Stomach (tissue), 9 donors: ENCODE results near the gene HAUS5. TPM values are rescaled to one million over a fixed set of nuclear protein-coding genes. Genes with fewer than 3 reads are reported as not detected.
A peak's percentile ranks its signal among the peaks of the same experiment; 100 is the strongest.
"Not testable (repeated sequence)": the region's sequence is repeated elsewhere in the genome, so short reads cannot be mapped to it uniquely, and the experiment has no call there.

Experiments
- DNase-seq, 2 donors: peaks; one replicate each; pipeline versions ENCODE4 v3.0.0 to v3.0.0-alpha.2; 2013 to 2019
- H3K27ac ChIP-seq, 5 donors: fragments of 200-600 bp in 4 of 5; sonication (generic) in 4 of 5; one replicate each; pipeline ENCODE4 v1.5.1; 2013 to 2019; ENCODE audit warnings: mild to moderate bottlenecking in 1 of 5, moderate library complexity in 1 of 5
- H3K27me3 ChIP-seq, 3 donors: fragments of 200-600 bp; sonication (generic); one replicate each; pipeline ENCODE4 v1.5.1; 2017 to 2019; ENCODE audit warnings: mixed run types in 1 of 3
- H3K36me3 ChIP-seq, 4 donors: fragments of 200-600 bp; sonication (generic); 1 replicate in 3 of 4; 2 replicates in 1 of 4; pipeline ENCODE4 v1.5.1; 2016 to 2019
- H3K4me1 ChIP-seq, 4 donors: fragments of 200-600 bp; sonication (generic); one replicate each; pipeline ENCODE4 v1.5.1; 2016 to 2019
- H3K4me3 ChIP-seq, 4 donors: fragments of 200-600 bp; sonication (generic) in 3 of 4; one replicate each; pipeline ENCODE4 v1.5.1; 2016 to 2019; ENCODE audit warnings: mild to moderate bottlenecking in 1 of 4
- H3K9me3 ChIP-seq, 4 donors: fragments of 200-600 bp; sonication (generic); one replicate each; pipeline ENCODE4 v1.5.1; 2016 to 2019
- CTCF ChIP-seq, 7 experiments: fragments of 450-650 bp in 4 of 7; fragments of 200-600 bp in 3 of 7; sonication (generic) in 3 of 7; IDR thresholded peaks; one replicate each; pipeline ENCODE4 v1.5.1; 2016 to 2019; ENCODE audit warnings: antibody characterized with exemption in 7 of 7, control low read depth in 2 of 7, mild to moderate bottlenecking in 1 of 7
- EP300 ChIP-seq: sonication (generic); formaldehyde crosslinking; IDR thresholded peaks from one replicate; pipeline ENCODE4 v1.6.1; 2017; ENCODE audit warnings: antibody characterized with exemption
- POLR2A ChIP-seq, 4 donors: fragments of 450-650 bp; IDR thresholded peaks; one replicate each; pipeline ENCODE4 v1.6.1; 2016; ENCODE audit warnings: antibody characterized with exemption in 4 of 4, control low read depth in 2 of 4, mild to moderate bottlenecking in 1 of 4, moderate library complexity in 1 of 4
- POLR2AphosphoS5 ChIP-seq, 3 donors: sonication (generic); formaldehyde crosslinking; IDR thresholded peaks; one replicate each; pipeline ENCODE4 v1.6.1; 2016; ENCODE audit warnings: antibody characterized with exemption in 3 of 3
- WGBS, 5 donors: extraction: QIAGEN DNeasy Blood & Tissue Kit in 3 of 5; methylation state at CpG; one replicate each; pipeline versions ENCODE4 v1.1.5 to v1.1.7; 2013 to 2018; 5-methylcytosine and 5-hydroxymethylcytosine counted together
- intact Hi-C: fragments of 100-400 bp; cut with DNase I; formaldehyde crosslinking; loops from one replicate; pipeline ENCODE4 v1.15.1; 2023; ENCODE audit warnings: low total_unique reads
- polyA plus RNA-seq, 3 donors: library from polyadenylated mRNA; stranded (reverse); fragments of 200-250 nt; gene quantifications; one replicate each; pipeline ENCODE4 v1.2.3, GENCODE V29; 2013
- total RNA-seq, 5 donors: library from RNA; depleted of rRNA; stranded (reverse); fragments of >200 nt; gene quantifications; one replicate each; pipeline versions ENCODE4 v1.1.0 to v1.2.3, GENCODE V29; 2014 to 2016
- donor health status: healthy with polysubstance abuse.
- donor health status: Bipolar disorder and iron deficiency.
- donor health status: healthy.

The HAUS5 gene
- total and polyA plus RNA-seq, 8 donors: 4.1 to 23.2 (median 5.1) TPM

DNA sequence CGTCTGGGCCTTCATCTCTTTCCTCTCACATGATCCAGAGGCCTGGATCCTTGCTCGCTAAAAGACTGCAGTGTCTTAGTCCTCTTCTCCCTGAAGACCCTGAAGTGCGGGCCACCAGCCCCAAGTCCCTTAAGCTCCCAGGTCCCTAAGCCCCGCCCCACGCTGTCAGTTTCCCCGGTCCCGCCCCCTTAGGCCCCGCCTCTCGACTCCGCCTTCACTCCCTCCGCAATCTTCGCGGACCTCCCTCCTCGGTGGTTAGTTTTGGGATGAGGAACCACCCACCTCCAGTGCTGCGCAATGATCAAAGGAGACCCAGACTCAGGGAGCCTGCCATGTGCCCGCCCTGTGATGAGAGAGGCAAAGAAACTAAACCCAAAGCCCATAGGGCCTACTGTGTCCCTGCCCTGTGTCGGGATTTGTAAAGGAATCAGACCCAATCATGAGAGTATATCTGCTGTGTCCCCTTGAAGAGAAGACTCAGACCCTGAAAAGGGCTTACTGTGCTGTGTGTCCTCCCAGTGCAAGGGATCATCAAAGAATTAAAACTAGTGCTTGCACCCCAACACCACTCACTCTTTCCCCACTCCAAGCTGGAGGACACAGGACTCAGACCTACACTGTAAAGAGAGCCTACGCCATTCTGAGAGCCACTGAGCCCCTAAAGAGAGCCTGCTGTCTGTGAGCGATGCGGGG is 32.6 kb downstream of the HAUS5 start:
- Histone ChIP-seq H3K4me3 (peak overlapping the region; percentile 61 to 71 (median 67)), H3K27ac (peak overlapping the region; percentile 88 to 97 (median 94)), H3K4me1 (peaks cover 26 to 68% (median 62%) of the 10 kb centered on the region in 4 donors), H3K36me3 (peaks cover 0 to 4% (median 1%) of the 10 kb centered on the region in 4 donors), H3K9me3 (no peaks in the 10 kb centered on the region), H3K27me3 (no peaks in the 10 kb centered on the region)
- intact Hi-C loops: no loop called here
- no peak for TF ChIP-seq POLR2AphosphoS5 (IDR thresholded peaks at IDR 0.05)
- WGBS, 5 donors: 19 to 20% (median 19%) methylated on average over 20 of the region's 20 CpGs
- DNase-seq: peak; percentile 87

GRCh38 chr19:35645680-35646511 is 33.4 kb downstream of the HAUS5 start:
- Histone ChIP-seq H3K4me3 (no peak overlapping the region), H3K9me3 (no peaks in the 10 kb centered on the region), H3K27ac (peak overlapping the region in 3 of 5 donors; percentile 88 to 97 (median 95)), H3K27me3 (no peaks in the 10 kb centered on the region), H3K36me3 (peaks cover 0 to 12% (median 7%) of the 10 kb centered on the region in 4 donors), H3K4me1 (peaks cover 26 to 75% (median 68%) of the 10 kb centered on the region in 4 donors)
- TF ChIP-seq POLR2A (IDR thresholded peaks at IDR 0.05) (no peak), EP300 (no peak), CTCF (IDR thresholded peaks at IDR 0.05) (no peak), POLR2AphosphoS5 (IDR thresholded peaks at IDR 0.05) (no peak)
- WGBS, 5 donors: 65 to 86% (median 75%) methylated on average over 7 of the region's 7 CpGs
- intact Hi-C loops: no loop called here
- no peak for DNase-seq

DNA sequence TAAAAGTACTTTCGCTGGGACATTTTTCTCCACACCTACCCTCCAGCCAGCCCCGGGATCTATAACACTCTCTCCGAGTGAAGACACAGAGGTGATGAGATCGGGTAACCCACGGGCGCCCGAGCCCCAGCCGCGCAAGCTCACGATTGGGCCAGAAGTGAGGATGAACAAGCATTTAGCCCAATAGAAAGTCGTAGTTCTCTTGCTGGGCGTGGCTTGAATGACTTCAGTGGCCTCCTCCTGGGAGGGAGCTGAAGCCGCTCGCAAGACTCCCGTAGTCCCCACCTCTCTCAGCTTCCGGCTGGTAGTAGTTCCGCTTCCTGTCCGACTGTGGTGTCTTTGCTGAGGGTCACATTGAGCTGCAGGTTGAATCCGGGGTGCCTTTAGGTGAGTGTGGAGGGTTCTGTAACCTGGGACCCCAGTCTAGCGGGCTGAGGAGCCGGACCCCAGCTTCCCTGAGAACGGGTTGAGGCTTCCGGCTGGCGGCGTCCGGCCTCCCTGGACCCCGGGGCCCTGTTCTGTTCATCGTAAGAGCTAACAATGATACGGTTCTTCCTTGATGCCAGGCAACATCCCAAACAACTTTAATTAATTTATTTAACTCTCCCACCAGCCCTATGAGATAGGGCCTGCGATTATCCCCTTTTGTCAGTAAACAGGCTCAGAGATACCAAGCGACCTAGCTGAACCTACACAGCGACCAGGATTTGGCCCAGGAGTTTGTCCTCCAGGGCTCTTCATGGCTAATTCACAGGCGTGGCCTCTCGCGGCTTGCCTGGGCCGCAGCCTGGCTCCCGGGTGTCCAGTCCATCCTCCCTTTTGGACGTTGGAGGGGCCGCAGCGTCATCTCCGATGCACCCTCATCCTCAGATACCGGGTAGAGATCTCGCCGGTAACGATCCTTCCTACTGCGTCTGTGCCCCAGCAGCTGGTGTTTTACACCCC is 35.8 kb downstream of the HAUS5 start, which contains the start of gene COX6B1:
Gene COX6B1, plus strand, starts transcription at position 307 of the 945 bp plus-strand sequence. CDS start 2,921 bp downstream, outside the sequence.
- WGBS, 5 donors: 0 to 1% (median 0%) methylated on average over 38 to 46 of the region's 46 CpGs
- intact Hi-C loops: no loop called here
- H3K4me3 ChIP-seq: peak within 1 kb of the TSS; percentile 77 to 93 (median 88)
- peaks cover 19 to 57% (median 51%) of the 10 kb centered on the region in 4 donors for H3K4me1 ChIP-seq
- TF ChIP-seq CTCF (IDR thresholded peaks at IDR 0.05) (no peak), POLR2A (IDR thresholded peaks at IDR 0.05) (peak in 1 of 4 donors; percentile 19), POLR2AphosphoS5 (IDR thresholded peaks at IDR 0.05) (peak; percentile 69 to 96 (median 94)), EP300 (no peak)
- no peaks in the 10 kb centered on the region for H3K27me3 ChIP-seq
- peak; percentile 94 to 98 for DNase-seq
- H3K27ac ChIP-seq: peak within 1 kb of the TSS; percentile 85 to 94 (median 91)
- no peaks in the 10 kb centered on the region for H3K9me3 ChIP-seq
- H3K36me3 ChIP-seq: peaks cover 13 to 36% (median 31%) of the 10 kb centered on the region in 4 donors

GRCh38 chr19:35650581-35650980 is 38.0 kb downstream of the HAUS5 start:
- Histone ChIP-seq H3K4me1 (peaks cover 14 to 34% (median 30%) of the 10 kb centered on the region in 4 donors), H3K36me3 (peaks cover 36 to 59% (median 53%) of the 10 kb centered on the region in 4 donors), H3K4me3 (no peak overlapping the region), H3K27me3 (no peaks in the 10 kb centered on the region), H3K9me3 (no peaks in the 10 kb centered on the region), H3K27ac (no peak overlapping the region)
- no peak for DNase-seq
- no peak for TF ChIP-seq CTCF (IDR thresholded peaks at IDR 0.05)
- no peak for TF ChIP-seq EP300
- no peak for TF ChIP-seq POLR2AphosphoS5 (IDR thresholded peaks at IDR 0.05)
- TF ChIP-seq POLR2A (IDR thresholded peaks at IDR 0.05): no peak
- WGBS, 5 donors: 71 to 83% (median 75%) methylated on average over 9 of the region's 9 CpGs
- intact Hi-C loops: no loop called here

GRCh38 chr19:35654828-35655227 is 42.3 kb downstream of the HAUS5 start:
- H3K9me3 ChIP-seq, intact Hi-C loops, H3K27ac ChIP-seq, DNase-seq, H3K4me3 ChIP-seq, H3K27me3 ChIP-seq: not testable (repeated sequence)
- WGBS, 5 donors: 95 to 99% (median 96%) methylated on average over 6 of the region's 6 CpGs
- peaks cover 78 to 100% (median 96%) of the 10 kb centered on the region in 4 donors for H3K36me3 ChIP-seq
- peaks cover 3 to 13% (median 10%) of the 10 kb centered on the region in 4 donors for H3K4me1 ChIP-seq
